GM21526 (cell line): ENCODE results near the gene C5orf22.
A peak's percentile ranks its signal among the peaks of the same experiment; 100 is the strongest.
"Not testable (repeated sequence)": the region's sequence is repeated elsewhere in the genome, so short reads cannot be mapped to it uniquely, and the experiment has no call there.

Source experiments
- ATAC-seq: cut with Tn5 transposase; IDR thresholded peaks from one replicate; pipeline ENCODE4 v1.9.1; 2021; ENCODE audit warnings: moderate library complexity; ENCODE audit not compliant: unreplicated experiment, low FRiP score

Gene C5orf22

DNA sequence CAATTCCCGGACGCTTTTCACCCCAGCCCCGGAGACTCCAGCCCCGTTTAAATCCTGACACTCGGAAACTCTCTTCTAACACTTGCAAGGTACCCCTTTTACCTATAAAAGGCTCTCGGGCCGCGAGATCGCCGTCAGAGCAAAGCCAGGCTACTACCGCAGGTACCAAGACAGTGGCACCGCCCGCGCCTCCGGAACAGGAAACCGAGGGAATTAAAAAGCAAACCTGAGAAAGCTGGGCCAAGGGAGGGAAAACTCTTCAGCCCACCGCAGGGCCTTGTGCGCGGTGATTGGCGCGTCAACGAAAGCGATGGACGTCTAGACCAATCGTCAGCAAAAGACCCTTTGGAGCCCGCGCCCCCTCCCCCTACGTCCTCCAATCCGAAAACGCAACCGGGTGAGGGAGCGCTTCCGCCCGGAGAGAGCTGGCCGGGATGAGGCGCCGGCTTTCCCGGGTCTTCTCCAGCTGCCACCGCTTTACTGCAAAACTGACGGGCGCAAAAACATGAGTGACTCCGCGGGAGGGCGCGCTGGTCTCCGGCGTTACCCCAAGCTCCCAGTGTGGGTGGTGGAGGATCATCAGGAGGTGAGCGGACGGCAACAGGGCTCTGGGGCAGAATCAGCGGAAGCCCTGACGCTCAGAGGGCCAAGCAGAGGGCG lies at the start of gene C5orf22, which contains the start of gene DROSHA:
C5orf22 (plus strand) TSS at position 414 of the 660 bp plus-strand sequence; CDS start at position 506, 92 bp downstream.
DROSHA (minus strand) TSS at position 206 of the 660 bp plus-strand sequence. CDS start 3,034 bp downstream, outside the sequence.
- ATAC-seq, result peak; percentile 90

DNA sequence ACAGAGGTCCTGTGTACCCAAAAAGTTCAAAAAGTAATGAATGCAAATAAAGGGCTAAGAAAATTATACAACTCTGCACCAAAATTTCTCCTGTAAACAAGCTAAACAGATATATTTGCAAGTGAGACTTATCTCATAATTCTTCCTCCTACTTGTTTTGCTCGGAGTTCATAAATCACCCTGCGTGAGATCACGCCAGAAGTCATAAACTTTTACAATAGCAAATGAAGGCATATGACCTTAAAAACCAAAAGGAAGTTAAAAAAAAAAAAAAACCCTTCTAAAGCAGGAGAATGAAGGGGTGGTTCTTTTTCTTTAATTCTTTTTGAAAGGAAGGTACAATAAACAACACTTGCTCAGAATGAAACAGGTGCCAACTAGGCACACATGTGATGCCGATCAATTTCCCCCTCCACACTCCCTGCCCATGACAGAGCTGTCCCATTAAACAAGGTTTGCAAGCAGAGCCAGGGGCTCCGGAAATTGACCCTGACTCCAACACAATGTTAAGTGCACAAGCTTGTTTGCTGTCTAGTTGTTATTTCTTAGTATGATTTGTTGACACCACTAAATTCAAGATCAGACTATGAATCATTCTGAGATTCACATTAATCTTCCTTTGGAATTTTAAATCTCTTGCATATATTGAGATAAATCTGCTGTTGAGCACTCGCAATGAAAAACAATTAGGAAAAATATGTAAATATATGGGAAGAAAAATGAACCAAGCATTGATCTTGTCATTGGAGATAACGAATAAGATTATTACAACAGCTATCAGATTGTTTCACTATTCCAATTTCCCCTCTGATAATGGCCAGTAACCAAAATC lies 46.5 kb upstream of the C5orf22 start:
- no peak for ATAC-seq

DNA sequence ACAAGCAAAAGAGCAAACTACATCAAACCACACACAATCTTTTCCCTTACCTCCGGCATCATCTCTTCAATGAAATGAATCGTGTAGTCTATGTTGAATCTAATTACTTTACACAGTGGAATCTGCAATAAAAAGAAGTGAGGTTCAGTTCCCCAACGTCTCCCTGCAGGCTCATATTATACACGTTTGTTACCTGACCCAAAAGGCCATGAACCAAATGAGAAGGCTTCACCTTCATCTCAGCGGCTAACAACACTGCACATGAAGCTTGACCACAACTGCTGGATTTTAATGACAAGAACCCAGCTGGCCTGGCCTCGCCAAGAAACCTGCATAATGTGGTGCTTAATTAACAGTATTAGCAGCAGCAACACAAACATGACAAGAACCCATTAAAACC lies 45.7 kb upstream of the C5orf22 start:
- no peak for ATAC-seq

DNA sequence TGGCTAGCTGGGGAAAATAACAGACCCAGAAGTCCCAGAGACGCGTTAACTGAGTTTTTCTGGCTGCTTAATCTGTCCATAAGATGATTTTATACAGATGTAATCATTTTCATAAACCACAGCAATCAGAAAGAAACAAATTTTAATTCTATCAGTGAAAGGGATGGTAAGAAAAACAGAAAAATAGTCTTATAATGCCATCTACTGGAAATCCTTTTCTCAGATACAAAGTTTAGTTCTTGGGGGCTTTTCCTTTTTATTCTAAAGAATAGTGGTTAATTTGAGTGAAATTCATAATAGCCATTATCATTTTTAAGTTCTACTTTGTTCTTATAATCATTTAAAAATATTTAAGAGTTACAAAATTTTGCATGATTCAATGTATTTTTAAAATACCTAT lies 44.6 kb upstream of the C5orf22 start:
- no peak for ATAC-seq

DNA sequence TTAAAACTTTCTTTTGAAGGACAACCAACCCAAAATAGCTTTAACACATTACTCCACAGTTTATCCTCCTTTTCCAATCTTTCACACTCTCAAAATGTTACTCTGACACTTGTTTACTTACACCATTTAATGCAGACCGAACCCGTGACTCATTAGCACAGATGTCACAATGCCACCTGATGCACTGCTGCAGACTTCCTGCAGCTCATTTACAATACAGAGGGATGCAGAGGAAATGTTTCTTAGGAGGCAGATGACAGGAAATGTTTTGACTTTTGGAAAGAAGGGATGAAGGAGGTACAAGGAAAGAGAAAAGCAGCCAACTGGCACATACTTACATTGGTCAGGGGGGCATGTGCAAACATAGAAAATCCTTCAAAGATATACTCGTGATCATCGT lies 39.2 kb upstream of the C5orf22 start:
- no peak for ATAC-seq

DNA sequence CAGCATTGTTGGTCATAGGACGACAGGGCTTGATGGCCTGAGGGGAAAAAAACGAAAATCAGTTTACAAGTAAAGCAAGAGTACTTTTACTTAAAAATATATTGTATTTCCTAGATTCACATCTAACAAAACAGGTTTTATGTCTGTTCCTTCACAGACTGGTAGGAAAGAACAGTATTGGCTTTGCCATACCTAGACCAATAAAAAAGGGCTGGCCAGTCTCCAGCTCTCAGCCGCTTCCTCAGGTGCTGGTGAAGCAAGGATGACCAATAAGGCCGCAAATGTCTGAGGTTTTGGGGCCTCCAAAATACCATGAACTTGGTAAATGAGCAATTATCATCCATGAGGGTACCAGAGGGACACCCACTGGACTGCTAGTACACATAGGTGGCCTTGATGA lies 36.8 kb upstream of the C5orf22 start:
- no peak for ATAC-seq

DNA sequence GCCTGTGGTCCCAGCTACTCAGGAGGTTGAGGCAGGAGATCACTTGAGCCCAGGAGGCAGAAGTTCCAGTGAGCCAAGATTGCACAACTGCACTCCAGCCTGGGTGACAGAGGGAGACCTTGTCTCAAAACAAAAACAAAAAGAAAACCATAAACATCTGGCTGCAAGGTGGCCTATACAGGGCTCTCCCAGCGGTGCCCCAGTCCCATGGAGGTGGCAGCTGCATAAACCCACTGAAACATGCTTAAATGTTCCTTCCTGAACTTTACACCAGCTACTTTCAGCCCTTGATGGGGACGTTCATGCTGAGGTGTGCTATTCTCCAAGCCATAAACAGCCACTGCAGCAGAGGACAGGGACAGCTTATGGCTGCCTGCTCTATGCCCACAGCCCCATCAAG lies 35.8 kb upstream of the C5orf22 start:
- ATAC-seq, result no peak

DNA sequence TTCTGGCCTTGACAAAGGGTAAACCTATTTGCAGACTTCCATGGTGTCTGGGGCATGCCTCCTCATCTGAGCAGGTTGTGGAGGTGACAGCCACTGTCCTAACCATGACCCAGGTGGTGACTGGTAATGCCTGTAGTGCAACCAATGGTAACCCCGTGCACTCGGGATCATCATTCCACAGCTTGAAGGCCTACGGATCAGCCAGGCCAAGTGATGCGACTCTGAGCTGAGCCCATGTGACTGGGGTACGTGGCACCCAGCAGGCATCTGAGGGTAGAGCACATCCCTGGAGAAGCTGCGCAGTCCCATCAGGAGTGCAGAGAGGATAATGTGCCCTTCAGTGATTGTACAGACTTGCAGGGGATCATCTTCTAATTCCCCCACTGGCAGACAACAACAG lies 35.2 kb upstream of the C5orf22 start:
- no peak for ATAC-seq

DNA sequence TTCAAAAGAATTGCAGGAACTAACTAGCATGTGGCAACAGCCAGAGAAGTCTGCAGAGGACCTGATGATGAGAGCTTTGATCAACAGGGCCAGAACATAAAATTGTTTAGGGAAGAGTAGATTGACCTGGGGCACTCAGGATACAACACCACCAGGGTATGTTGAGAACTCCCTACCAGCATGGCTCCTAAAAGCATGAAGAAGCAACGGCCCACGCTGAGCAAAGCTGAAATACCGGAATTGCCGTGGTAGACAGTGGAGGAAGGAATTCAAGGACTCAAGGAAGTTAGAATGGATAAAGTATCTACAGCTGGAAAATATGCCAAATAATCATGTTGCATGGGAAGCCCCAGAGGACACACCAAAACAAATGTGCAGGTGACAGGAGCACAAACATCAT lies 31.8 kb upstream of the C5orf22 start:
- ATAC-seq, result no peak

DNA sequence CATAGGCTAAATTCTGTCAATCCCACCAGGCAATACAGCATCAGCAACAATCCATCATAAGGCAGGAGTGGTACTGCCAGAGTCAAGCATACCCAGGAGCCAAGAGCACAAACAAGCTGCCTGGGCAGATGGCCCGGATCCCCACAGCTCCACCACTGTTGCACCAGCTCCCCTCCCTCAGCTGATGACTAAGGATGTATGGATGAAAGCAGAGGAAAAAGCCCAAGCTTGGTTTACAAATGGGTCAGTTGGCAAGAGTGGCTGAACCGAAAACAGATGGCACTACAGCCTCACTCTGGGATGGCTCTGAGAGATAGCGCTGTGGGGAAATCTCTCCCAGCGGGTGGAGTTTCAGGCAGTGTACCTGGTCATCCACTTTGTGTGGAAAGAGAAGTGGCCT lies 29.6 kb upstream of the C5orf22 start:
- no peak for ATAC-seq

DNA sequence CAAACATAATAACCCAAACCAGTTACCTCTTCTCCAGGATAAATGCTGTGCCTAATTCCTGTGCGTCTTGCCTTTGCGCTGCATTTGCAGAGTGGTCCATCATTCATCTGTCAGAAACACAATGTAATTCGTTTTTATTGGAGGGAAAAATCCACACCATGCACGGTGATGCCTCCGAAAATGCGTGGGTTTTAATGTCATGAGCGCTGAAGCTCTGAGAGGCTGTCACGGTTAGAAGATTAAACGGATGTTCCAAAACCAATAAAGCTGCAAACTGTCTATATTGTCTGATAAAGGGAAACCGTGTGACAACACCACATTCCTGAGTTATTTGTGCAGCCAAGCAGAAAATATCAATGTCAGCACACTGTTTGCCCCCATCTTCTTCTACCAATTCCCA lies 27.6 kb upstream of the C5orf22 start:
- ATAC-seq, result no peak

DNA sequence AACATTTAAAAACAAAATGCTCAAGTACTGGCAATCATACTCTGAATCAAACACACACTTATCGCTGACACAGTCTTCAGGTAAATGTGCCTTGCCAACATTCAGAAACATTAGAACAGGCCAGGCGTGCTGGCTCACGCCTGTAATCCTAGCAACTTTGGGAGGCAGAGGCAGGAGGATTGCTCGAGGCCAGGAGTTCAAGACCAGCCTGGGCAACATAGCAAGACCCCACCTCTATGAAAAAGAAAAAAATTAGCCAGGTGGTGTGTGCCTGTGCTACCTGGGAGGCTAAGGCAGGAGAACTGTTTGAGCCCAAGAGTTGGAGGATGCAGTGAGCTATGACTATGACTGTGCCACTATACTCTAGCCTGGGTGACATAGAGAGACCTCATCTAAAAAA lies 20.8 kb upstream of the C5orf22 start:
- no peak for ATAC-seq

DNA sequence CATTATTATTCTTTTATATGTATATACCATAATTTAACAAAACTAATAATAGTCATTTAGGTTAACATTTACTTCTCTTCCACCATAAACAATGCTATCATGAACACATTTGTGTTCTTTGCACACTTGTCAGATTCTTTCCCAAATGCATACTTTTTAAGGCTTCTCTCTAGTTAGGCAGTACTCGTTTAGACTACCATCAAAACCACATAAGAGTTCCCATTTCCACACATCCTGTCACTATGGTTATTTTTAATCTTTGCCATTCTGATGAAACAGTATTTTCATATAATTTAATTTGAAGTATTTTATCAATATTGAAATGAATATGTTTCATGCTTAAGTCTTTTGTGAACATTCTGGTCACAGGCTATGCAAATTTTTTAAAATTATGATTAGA lies 15.3 kb upstream of the C5orf22 start:
- no peak for ATAC-seq

DNA sequence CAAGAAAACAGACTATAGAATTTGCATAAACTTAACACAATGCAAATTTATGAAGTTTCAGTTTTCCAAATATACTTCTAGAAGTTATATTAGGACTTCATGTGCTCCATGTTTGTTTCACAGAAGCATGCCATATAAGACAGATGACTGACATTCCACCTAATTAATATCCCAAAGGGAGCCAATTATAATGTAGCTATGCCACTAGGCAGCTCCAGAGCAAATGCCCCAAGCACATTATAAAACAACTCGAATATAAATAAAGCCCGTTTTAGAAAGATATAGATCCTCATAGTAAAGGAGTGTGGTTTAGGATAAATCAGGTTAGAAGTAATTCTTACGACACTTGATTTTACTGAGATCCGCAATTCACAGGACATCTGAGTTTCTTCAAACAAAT lies 9.1 kb upstream of the C5orf22 start:
- no peak for ATAC-seq

DNA sequence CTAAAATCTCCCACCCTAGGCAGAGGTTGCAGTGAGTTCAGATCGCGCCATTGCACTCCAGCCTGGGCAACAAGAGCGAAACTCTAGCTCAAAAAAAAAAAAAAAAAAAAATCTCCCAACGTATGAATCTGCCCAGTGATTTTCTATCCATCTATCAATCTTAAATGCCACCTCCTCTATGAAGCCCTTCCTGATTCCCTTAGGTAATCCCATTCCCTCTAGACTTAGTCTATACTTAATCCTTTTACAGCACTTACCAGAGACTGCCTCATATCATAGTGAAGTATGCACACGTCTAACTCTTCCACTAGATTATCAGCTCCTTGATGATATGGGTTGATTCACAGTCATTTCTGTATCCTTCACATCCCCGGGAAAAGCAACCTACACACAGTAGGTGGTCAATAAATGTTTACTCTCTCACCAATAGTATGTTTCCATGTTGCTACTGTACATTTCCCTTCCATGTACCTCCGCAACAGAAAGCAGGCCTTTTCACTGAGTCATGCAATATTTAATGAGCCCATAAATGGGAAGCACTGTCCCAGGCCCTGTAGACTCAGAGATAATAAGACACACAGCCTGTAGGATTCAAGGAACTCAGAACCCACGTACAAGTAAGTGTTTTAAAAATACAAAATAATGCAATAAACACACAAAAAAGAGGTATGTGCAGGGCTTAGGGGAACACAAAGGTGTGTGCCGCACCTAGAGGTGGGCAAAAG lies 1.4 kb upstream of the C5orf22 start:
- no peak for ATAC-seq

DNA sequence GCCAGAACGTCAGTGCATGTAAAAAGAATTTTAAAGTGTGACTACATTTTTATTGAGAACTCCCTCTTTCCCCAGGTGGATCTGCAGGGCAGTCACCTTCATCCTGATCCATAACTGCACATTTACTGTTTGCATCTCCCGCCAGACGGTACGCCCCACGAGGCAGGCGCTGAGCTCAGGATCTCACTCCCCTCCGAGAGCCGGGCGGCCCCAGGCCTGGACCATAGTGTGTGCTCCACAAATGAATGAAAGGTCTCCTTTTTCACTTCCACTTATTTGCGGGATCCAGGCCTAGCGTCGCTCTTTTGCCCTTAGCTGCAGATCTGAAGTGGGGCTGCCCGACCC lies 586 bp upstream of the C5orf22 start:
- ATAC-seq, result peak; percentile 39

DNA sequence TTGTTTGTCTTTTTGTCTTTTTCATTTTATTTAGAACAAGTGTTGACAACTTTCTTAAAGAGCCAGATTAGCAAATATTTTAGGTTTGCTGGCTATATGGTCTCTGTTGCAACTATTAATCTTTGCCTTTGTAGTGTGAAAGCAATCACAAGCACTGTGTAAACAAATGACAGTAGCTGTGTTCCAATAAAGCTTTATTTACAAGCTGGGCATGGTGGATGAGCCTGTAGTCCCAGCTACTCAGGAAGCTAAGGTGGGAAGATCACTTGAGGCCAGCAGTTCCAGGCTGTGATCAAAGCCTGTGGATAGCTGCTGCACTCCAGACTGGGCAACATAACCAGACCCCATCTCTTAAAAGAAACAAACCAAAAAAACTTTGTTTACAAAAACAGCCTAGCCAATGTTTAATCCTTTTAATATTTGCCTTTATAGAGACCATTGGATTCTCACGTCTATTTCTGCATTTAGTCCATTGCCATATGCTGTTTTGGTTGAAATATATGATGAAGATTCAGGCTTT lies 2.5 kb downstream of the C5orf22 start:
- no peak for ATAC-seq

DNA sequence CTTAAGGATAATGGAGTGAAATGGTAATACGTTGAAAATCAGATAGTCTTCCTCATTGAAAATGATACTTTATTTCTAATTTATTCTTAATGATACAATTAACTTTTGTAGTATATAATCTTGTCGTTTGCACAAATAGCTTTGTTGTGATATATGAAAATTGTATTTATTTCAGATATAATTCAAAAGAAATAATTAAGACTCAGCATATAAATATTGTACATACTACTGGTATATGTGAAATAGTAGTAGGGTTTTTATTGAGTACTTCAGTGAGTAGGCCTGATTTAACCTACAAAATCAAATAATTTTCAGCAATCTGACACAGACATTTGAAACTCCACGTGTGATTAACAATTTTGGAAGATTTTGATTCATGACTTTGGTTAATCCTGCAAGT lies 4.8 kb downstream of the C5orf22 start:
- no peak for ATAC-seq

DNA sequence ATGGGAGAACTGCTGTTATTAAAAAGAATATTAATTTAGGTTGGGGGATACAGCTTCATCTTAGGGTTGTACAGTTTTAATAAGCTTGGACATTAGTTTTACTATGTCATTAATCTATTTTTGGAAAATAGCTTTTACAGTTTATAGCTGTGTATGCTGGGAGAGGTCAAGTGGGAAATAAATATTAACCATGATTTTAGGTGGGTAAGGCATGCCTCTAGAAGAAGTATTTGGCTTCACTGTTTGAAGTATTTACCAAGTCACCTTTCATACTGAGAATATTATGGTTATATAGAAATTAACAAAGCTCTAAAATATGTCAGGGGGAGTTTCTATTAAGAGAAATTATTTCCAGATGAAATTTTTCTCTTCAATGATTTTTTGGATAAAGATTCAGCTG lies 5.2 kb downstream of the C5orf22 start:
- no peak for ATAC-seq

DNA sequence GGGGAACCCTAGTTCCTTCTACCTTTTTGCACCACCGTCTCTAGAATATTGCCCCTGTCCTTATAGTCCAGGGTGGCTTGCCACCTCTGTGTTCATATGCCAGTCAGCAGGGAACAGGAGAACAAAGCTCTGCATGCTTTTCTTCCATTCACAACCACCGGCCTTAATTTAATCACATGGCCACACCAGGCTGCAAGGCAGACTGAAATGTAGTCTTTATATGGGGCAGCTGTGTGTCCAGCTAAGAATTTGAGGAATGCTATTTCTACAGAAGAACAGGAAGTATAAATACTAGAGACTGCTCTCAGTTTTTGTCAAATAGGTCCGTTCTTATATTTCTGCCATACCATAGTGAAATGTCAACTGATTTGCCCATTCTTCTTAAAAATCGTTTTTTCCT lies 5.8 kb downstream of the C5orf22 start:
- no peak for ATAC-seq

DNA sequence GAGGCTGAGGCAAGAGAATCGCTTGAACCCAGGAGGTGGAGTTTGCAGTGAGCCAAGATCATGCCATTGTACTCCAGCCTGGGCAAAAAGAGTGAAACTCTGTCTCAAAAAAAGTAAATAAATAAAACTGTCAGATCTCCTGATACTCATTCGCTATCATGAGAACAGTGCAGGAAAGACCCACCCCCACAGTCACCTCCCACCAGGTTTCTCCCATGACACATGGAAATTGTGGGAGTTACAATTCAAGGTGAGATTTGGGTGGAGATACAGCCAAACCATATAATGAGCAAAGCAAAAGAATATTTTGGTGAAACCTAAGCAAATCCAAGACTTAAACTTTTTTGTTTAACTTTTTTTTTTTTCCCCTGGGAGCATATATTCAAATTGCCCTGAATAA lies 17.0 kb downstream of the C5orf22 start:
- not testable (repeated sequence) for ATAC-seq
